Measurements from ENCODE around the gene MIDN. TPM values are rescaled to one million over a fixed set of nuclear protein-coding genes. Genes with fewer than 3 reads are reported as not detected.

MIDN gene
- total RNA-seq, 2 donors from 2014 or later: 87.1 to 113 TPM

GRCh38 chr19:1266129-1266915, 17.9 kb downstream of the MIDN start:
- Mint-ChIP-seq H3K4me3 (peak overlapping the region; percentile 89), H3K4me1 (peaks cover 47% of the 10 kb centered on the region), H3K27me3 (no peaks in the 10 kb centered on the region), H3K27ac (no peak overlapping the region), H3K36me3 (ENCODE audit: low read depth) (peaks cover 3% of the 10 kb centered on the region)
- ATAC-seq (peak; percentile 38), DNase-seq (peak; percentile 73 to 82 (median 82))
- H3K9me3 ChIP-seq (ENCODE audit: control insufficient read depth, low read length, poor library complexity, severe bottlenecking): no peaks in the 10 kb centered on the region

- ATAC-seq (peak; percentile 15), DNase-seq (peak; percentile 55 to 71 (median 68))
- Mint-ChIP-seq H3K27me3 (no peaks in the 10 kb centered on the region), H3K27ac (peak overlapping the region; percentile 98), H3K4me3 (peak overlapping the region; percentile 89), H3K4me1 (peaks cover 47% of the 10 kb centered on the region), H3K36me3 (ENCODE audit: low read depth) (peaks cover 4% of the 10 kb centered on the region)
- H3K9me3 ChIP-seq (ENCODE audit: control insufficient read depth, low read length, poor library complexity, severe bottlenecking): no peaks in the 10 kb centered on the region
These were observed 18.6 kb downstream of the MIDN start for GRCh38 chr19:1266916-1267476.

GRCh38 chr19:1267477-1268225, 19.3 kb downstream of the MIDN start:
- H3K27me3 Mint-ChIP-seq: no peaks in the 10 kb centered on the region
- H3K27ac Mint-ChIP-seq: peak overlapping the region; percentile 98
- no peak for ATAC-seq
- peaks cover 4% of the 10 kb centered on the region for H3K36me3 Mint-ChIP-seq (ENCODE audit: low read depth)
- no peaks in the 10 kb centered on the region for H3K9me3 ChIP-seq (ENCODE audit: control insufficient read depth, low read length, poor library complexity, severe bottlenecking)
- H3K4me3 Mint-ChIP-seq: peak overlapping the region; percentile 89
- peak in 1 of 3 donors; percentile 35 for DNase-seq
- H3K4me1 Mint-ChIP-seq: peaks cover 48% of the 10 kb centered on the region

- Mint-ChIP-seq H3K4me1 (peaks cover 48% of the 10 kb centered on the region), H3K27me3 (no peaks in the 10 kb centered on the region), H3K4me3 (peak overlapping the region; percentile 89), H3K36me3 (ENCODE audit: low read depth) (peaks cover 4% of the 10 kb centered on the region), H3K27ac (peak overlapping the region; percentile 98)
- no peaks in the 10 kb centered on the region for H3K9me3 ChIP-seq (ENCODE audit: control insufficient read depth, low read length, poor library complexity, severe bottlenecking)
- DNase-seq (no peak), ATAC-seq (no peak)
These were observed 20.1 kb downstream of the MIDN start for GRCh38 chr19:1268226-1269064.

GRCh38 chr19:1269065-1269477, 20.7 kb downstream of the MIDN start, which contains the start of gene CIRBP:
CIRBP (plus strand) TSS chr19:1269332; CDS start chr19:1270934, 1,602 bp downstream.
- Mint-ChIP-seq H3K27ac (peak within 1 kb of the TSS; percentile 98), H3K4me3 (peak within 1 kb of the TSS; percentile 97), H3K4me1 (peaks cover 54% of the 10 kb centered on the region), H3K36me3 (ENCODE audit: low read depth) (peaks cover 4% of the 10 kb centered on the region), H3K27me3 (no peaks in the 10 kb centered on the region)
- H3K9me3 ChIP-seq (ENCODE audit: control insufficient read depth, low read length, poor library complexity, severe bottlenecking): no peaks in the 10 kb centered on the region
- ATAC-seq (peak; percentile 84), DNase-seq (peak; percentile 99)

GRCh38 chr19:1269478-1270212, 21.3 kb downstream of the MIDN start:
- H3K4me1 Mint-ChIP-seq: peaks cover 52% of the 10 kb centered on the region
- H3K9me3 ChIP-seq (ENCODE audit: control insufficient read depth, low read length, poor library complexity, severe bottlenecking): no peaks in the 10 kb centered on the region
- peaks cover 4% of the 10 kb centered on the region for H3K36me3 Mint-ChIP-seq (ENCODE audit: low read depth)
- peak; percentile 48 for ATAC-seq
- peak; percentile 78 to 86 (median 82) for DNase-seq
- no peaks in the 10 kb centered on the region for H3K27me3 Mint-ChIP-seq
- peak overlapping the region; percentile 98 for H3K27ac Mint-ChIP-seq
- H3K4me3 Mint-ChIP-seq: peak overlapping the region; percentile 97

- ATAC-seq: no peak
- H3K36me3 Mint-ChIP-seq (ENCODE audit: low read depth): peaks cover 4% of the 10 kb centered on the region
These were observed 21.9 kb downstream of the MIDN start for GRCh38 chr19:1270213-1270853.

GRCh38 chr19:1270854-1271527, 22.6 kb downstream of the MIDN start:
- Mint-ChIP-seq H3K27ac (peak overlapping the region; percentile 98), H3K4me3 (peak overlapping the region; percentile 97), H3K27me3 (no peaks in the 10 kb centered on the region), H3K4me1 (peaks cover 47% of the 10 kb centered on the region), H3K36me3 (ENCODE audit: low read depth) (peaks cover 4% of the 10 kb centered on the region)
- no peaks in the 10 kb centered on the region for H3K9me3 ChIP-seq (ENCODE audit: control insufficient read depth, low read length, poor library complexity, severe bottlenecking)
- DNase-seq (no peak), ATAC-seq (no peak)

More at GRCh38 chr19:1270213-1270853, 21.9 kb downstream of the MIDN start:
- Mint-ChIP-seq H3K4me3 (peak overlapping the region; percentile 97), H3K27ac (peak overlapping the region; percentile 98), H3K27me3 (no peaks in the 10 kb centered on the region), H3K4me1 (peaks cover 48% of the 10 kb centered on the region)
- DNase-seq: no peak
- no peaks in the 10 kb centered on the region for H3K9me3 ChIP-seq (ENCODE audit: control insufficient read depth, low read length, poor library complexity, severe bottlenecking)

GRCh38 chr19:1271528-1272422, 23.4 kb downstream of the MIDN start:
- H3K36me3 Mint-ChIP-seq (ENCODE audit: low read depth): peaks cover 4% of the 10 kb centered on the region
- peaks cover 51% of the 10 kb centered on the region for H3K4me1 Mint-ChIP-seq
- DNase-seq (no peak), ATAC-seq (no peak)
- H3K27me3 Mint-ChIP-seq: no peaks in the 10 kb centered on the region
- peak overlapping the region; percentile 97 for H3K4me3 Mint-ChIP-seq
- H3K27ac Mint-ChIP-seq: peak overlapping the region; percentile 98
- H3K9me3 ChIP-seq (ENCODE audit: control insufficient read depth, low read length, poor library complexity, severe bottlenecking): no peaks in the 10 kb centered on the region

GRCh38 chr19:1272423-1273262, 24.3 kb downstream of the MIDN start:
- Mint-ChIP-seq H3K4me1 (peaks cover 49% of the 10 kb centered on the region), H3K27ac (peak overlapping the region; percentile 98), H3K4me3 (peak overlapping the region; percentile 97), H3K36me3 (ENCODE audit: low read depth) (peaks cover 4% of the 10 kb centered on the region), H3K27me3 (no peaks in the 10 kb centered on the region)
- DNase-seq (no peak), ATAC-seq (no peak)
- no peaks in the 10 kb centered on the region for H3K9me3 ChIP-seq (ENCODE audit: control insufficient read depth, low read length, poor library complexity, severe bottlenecking)
